Cardiac fibroblast (primary cell): ENCODE data around the gene NOC2L.
"Not testable (repeated sequence)": the region's sequence is repeated elsewhere in the genome, so short reads cannot be mapped to it uniquely, and the experiment has no call there.

ENCODE experiments used
- DNase-seq, 2 donors: peaks; one replicate each; pipeline versions ENCODE4 v3.0.0 to v3.0.0-alpha.2; 2010; ENCODE audit warnings: low read depth in 2 of 2
- H3K4me3 ChIP-seq, 2 donors: replicated peaks in 1 of 2; 1 replicate in 1 of 2; 2 replicates in 1 of 2; pipeline ENCODE4 v1.5.1; 2011; ENCODE audit warnings: low read depth in 2 of 2, low read length in 2 of 2, mild to moderate bottlenecking in 2 of 2, moderate library complexity in 1 of 2
- CTCF ChIP-seq: IDR thresholded peaks from one replicate; pipeline ENCODE4 v1.5.1; 2011; ENCODE audit warnings: low read depth, mild to moderate bottlenecking, low read length, inconsistent platforms

Gene NOC2L

GRCh38 chr1:997993-998744 lies 39.1 kb upstream of the NOC2L start:
- peak overlapping the region in 1 of 2 donors; percentile 26 for H3K4me3 ChIP-seq
- no peak for DNase-seq
- TF ChIP-seq CTCF, result no peak

GRCh38 chr1:997713-997992 lies 38.6 kb upstream of the NOC2L start:
- TF ChIP-seq CTCF, result no peak
- H3K4me3 ChIP-seq, result no peak overlapping the region
- DNase-seq, result no peak

- H3K4me3 ChIP-seq, result no peak overlapping the region
- DNase-seq, result no peak
- TF ChIP-seq CTCF, result no peak
These were observed 38.0 kb upstream of the NOC2L start for GRCh38 chr1:996851-997712.

GRCh38 chr1:995665-996633 lies 36.9 kb upstream of the NOC2L start:
- no peak for DNase-seq
- no peak overlapping the region for H3K4me3 ChIP-seq
- TF ChIP-seq CTCF, result no peak

GRCh38 chr1:994546-994945 lies 35.5 kb upstream of the NOC2L start:
- H3K4me3 ChIP-seq, DNase-seq: not testable (repeated sequence)

GRCh38 chr1:993379-993995 lies 34.4 kb upstream of the NOC2L start:
- DNase-seq, result no peak
- TF ChIP-seq CTCF, result no peak
- no peak overlapping the region for H3K4me3 ChIP-seq
